Endometrial microvascular endothelial cells (primary cell): ENCODE measurements around the gene MUC13. TPM values are rescaled to one million over a fixed set of nuclear protein-coding genes. Genes with fewer than 3 reads are reported as not detected.

Experiments
- in situ Hi-C: cut with HindIII; loops from 2 replicates; pipeline ENCODE4 v1.10.0; 2017; ENCODE audit warnings: low sequenced_read_pairs, low pct_unique_long_range_greater_than_20kb; ENCODE audit errors: inconsistent ontology term
- total RNA-seq: library from RNA; depleted of rRNA; stranded (reverse); fragments of >200 nt; gene quantifications from one replicate; pipeline ENCODE4 v1.2.3, GENCODE V29; 2015; ENCODE audit errors: inconsistent ontology term

The MUC13 gene
- total RNA-seq, 1 donor from 2014 or later = not detected

- in situ Hi-C loops = no loop called here
Measured at GRCh38 chr3:124952282-124952855, 17.8 kb upstream of the MUC13 start.

GRCh38 chr3:124951511-124952281 lies 17.1 kb upstream of the MUC13 start:
- in situ Hi-C loops = no loop called here

- in situ Hi-C loops = no loop called here
Measured at GRCh38 chr3:124950026-124950425, 15.5 kb upstream of the MUC13 start.

- in situ Hi-C loops = no loop called here
Measured at GRCh38 chr3:124942613-124943012, 8.1 kb upstream of the MUC13 start.

GRCh38 chr3:124941771-124942170 lies 7.2 kb upstream of the MUC13 start:
- in situ Hi-C loops = no loop called here

- in situ Hi-C loops = no loop called here
Measured at GRCh38 chr3:124939661-124940060, 5.1 kb upstream of the MUC13 start.

- in situ Hi-C loops = no loop called here
Measured at GRCh38 chr3:124938896-124939295, 4.3 kb upstream of the MUC13 start.

- in situ Hi-C loops = no loop called here
Measured at GRCh38 chr3:124937049-124937448, 2.5 kb upstream of the MUC13 start.

- in situ Hi-C loops = no loop called here
Measured at GRCh38 chr3:124935794-124936542, 1.4 kb upstream of the MUC13 start.

GRCh38 chr3:124935264-124935663 lies 713 bp upstream of the MUC13 start:
- in situ Hi-C loops = no loop called here

GRCh38 chr3:124928333-124929202 lies 6.0 kb downstream of the MUC13 start:
- in situ Hi-C loops = no loop called here

- in situ Hi-C loops = no loop called here
Measured at GRCh38 chr3:124927574-124928045, 6.9 kb downstream of the MUC13 start.

GRCh38 chr3:124926426-124927101 lies 8.0 kb downstream of the MUC13 start:
- in situ Hi-C loops = no loop called here

GRCh38 chr3:124924741-124925140 lies 9.8 kb downstream of the MUC13 start:
- in situ Hi-C loops = no loop called here

- in situ Hi-C loops = no loop called here
Measured at GRCh38 chr3:124923833-124924232, 10.7 kb downstream of the MUC13 start.

GRCh38 chr3:124920718-124921117 lies 13.8 kb downstream of the MUC13 start:
- in situ Hi-C loops = no loop called here

- in situ Hi-C loops = no loop called here
Measured at GRCh38 chr3:124919756-124920155, 14.8 kb downstream of the MUC13 start.

- in situ Hi-C loops = no loop called here
Measured at GRCh38 chr3:124918524-124918923, 16.0 kb downstream of the MUC13 start.
